GM23248 (cell line): ENCODE measurements around the gene SMARCA2.

Experiments
- EZH2 ChIP-seq: fragments of 200-600 bp; sonication (generic); IDR thresholded peaks from 2 replicates; pipeline ENCODE4 v1.6.1; 2018; ENCODE audit warnings: antibody characterized with exemption, mild to moderate bottlenecking; ENCODE audit not compliant: insufficient read depth, poor library complexity, severe bottlenecking
- EZH2phosphoT487 ChIP-seq: fragments of 200-600 bp; sonication (generic); IDR thresholded peaks from 2 replicates; pipeline ENCODE4 v1.6.1; 2018; ENCODE audit warnings: antibody characterized with exemption, moderate library complexity, mild to moderate bottlenecking, low read depth; ENCODE audit not compliant: insufficient read depth

DNA sequence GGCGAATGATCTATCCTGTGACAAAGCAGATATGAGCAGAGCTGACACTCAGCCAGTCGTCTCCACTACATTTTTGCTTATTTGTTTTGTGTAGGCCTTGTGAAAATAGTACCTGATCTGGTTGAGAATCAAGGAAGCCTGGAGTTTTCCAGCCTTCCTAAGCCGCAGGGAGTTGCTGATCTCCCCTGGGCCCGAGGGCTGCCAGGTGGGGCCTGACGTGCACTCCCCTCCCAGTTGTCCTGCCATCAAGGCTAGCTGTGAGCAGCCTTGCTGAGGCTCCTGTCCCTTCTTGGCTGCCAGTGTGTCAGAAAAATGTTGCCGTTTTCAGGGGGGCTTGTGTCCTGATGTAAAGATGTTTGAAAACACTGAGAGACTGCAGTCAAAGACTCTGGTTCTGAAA, 102.4 kb downstream of the SMARCA2 start:
- no peak for TF ChIP-seq EZH2phosphoT487
- TF ChIP-seq EZH2: no peak
